Glutamatergic neuron (in vitro differentiated cells): ENCODE data around the gene TXLNA. TPM values are rescaled to one million over a fixed set of nuclear protein-coding genes. Genes with fewer than 3 reads are reported as not detected.
A peak's percentile ranks its signal among the peaks of the same experiment; 100 is the strongest.

Source experiments
- DNase-seq: peaks from one replicate; pipeline ENCODE4 v3.0.0; 2022
- H3K27ac Mint-ChIP-seq: one replicate; pipeline ENCODE4 v1.8.0; 2020; ENCODE audit warnings: mild to moderate bottlenecking, mixed read lengths, inconsistent platforms; ENCODE audit not compliant: unreplicated experiment
- H3K27me3 Mint-ChIP-seq: one replicate; pipeline ENCODE4 v1.8.0; 2020; ENCODE audit warnings: mild to moderate bottlenecking, moderate library complexity, mixed read lengths, inconsistent platforms; ENCODE audit not compliant: unreplicated experiment
- H3K36me3 Mint-ChIP-seq: one replicate; pipeline ENCODE4 v1.8.0; 2020; ENCODE audit warnings: mild to moderate bottlenecking, mixed read lengths, inconsistent platforms; ENCODE audit not compliant: unreplicated experiment
- H3K4me1 Mint-ChIP-seq: one replicate; pipeline ENCODE4 v1.8.0; 2020; ENCODE audit warnings: mild to moderate bottlenecking, low read depth, mixed read lengths, inconsistent platforms; ENCODE audit not compliant: unreplicated experiment
- H3K4me3 Mint-ChIP-seq: one replicate; pipeline ENCODE4 v1.8.0; 2020; ENCODE audit warnings: mild to moderate bottlenecking, mixed read lengths, inconsistent platforms; ENCODE audit not compliant: unreplicated experiment
- H3K9me3 Mint-ChIP-seq: one replicate; pipeline ENCODE4 v1.8.0; 2020; ENCODE audit warnings: mild to moderate bottlenecking, moderate library complexity, mixed read lengths, inconsistent platforms; ENCODE audit not compliant: unreplicated experiment
- CTCF ChIP-seq: fragments of 200-600 bp; sonication (generic); IDR thresholded peaks from one replicate; pipeline ENCODE4 v1.5.0; 2021; ENCODE audit not compliant: partially characterized antibody, unreplicated experiment
- total RNA-seq: library from RNA; stranded (reverse); fragmentation: NEBNext Ultra II Directional; extraction: Animal tissue kit (Norgen Biotek cat#: 25700); gene quantifications from one replicate; pipeline ENCODE4 v1.2.1, GENCODE V29; 2021; ENCODE audit not compliant: unreplicated experiment

TXLNA gene
- total RNA-seq, 1 donor from 2014 or later, result 48.6 TPM

GRCh38 chr1:32228771-32229170 is 49.3 kb downstream of the TXLNA start:
- Mint-ChIP-seq H3K4me3 (no peak overlapping the region), H3K27ac (no peak overlapping the region), H3K9me3 (peaks cover 1% of the 10 kb centered on the region), H3K4me1 (peaks cover 5% of the 10 kb centered on the region), H3K27me3 (no peaks in the 10 kb centered on the region), H3K36me3 (no peaks in the 10 kb centered on the region)
- TF ChIP-seq CTCF, result no peak
- no peak for DNase-seq

GRCh38 chr1:32231843-32232432 is 52.5 kb downstream of the TXLNA start:
- Mint-ChIP-seq H3K4me1 (peaks cover 9% of the 10 kb centered on the region), H3K4me3 (no peak overlapping the region), H3K9me3 (peaks cover 2% of the 10 kb centered on the region), H3K27ac (peak overlapping the region; percentile 17), H3K27me3 (no peaks in the 10 kb centered on the region), H3K36me3 (no peaks in the 10 kb centered on the region)
- no peak for DNase-seq
- no peak for TF ChIP-seq CTCF

GRCh38 chr1:32232558-32233304 is 53.3 kb downstream of the TXLNA start:
- no peak for DNase-seq
- no peaks in the 10 kb centered on the region for H3K36me3 Mint-ChIP-seq
- H3K9me3 Mint-ChIP-seq, result peaks cover 2% of the 10 kb centered on the region
- TF ChIP-seq CTCF, result no peak
- peak overlapping the region; percentile 30 for H3K27ac Mint-ChIP-seq
- H3K4me1 Mint-ChIP-seq, result peaks cover 9% of the 10 kb centered on the region
- no peaks in the 10 kb centered on the region for H3K27me3 Mint-ChIP-seq
- no peak overlapping the region for H3K4me3 Mint-ChIP-seq

GRCh38 chr1:32234792-32235191 is 55.3 kb downstream of the TXLNA start:
- Mint-ChIP-seq H3K4me3 (no peak overlapping the region), H3K9me3 (peaks cover 2% of the 10 kb centered on the region), H3K27ac (no peak overlapping the region), H3K4me1 (peaks cover 15% of the 10 kb centered on the region), H3K27me3 (no peaks in the 10 kb centered on the region), H3K36me3 (no peaks in the 10 kb centered on the region)
- TF ChIP-seq CTCF, result no peak
- DNase-seq, result no peak

- Mint-ChIP-seq H3K4me3 (peak overlapping the region; percentile 90), H3K36me3 (no peaks in the 10 kb centered on the region), H3K27me3 (peaks cover 5% of the 10 kb centered on the region), H3K4me1 (peaks cover 12% of the 10 kb centered on the region), H3K27ac (no peak overlapping the region), H3K9me3 (peaks cover 7% of the 10 kb centered on the region)
- DNase-seq, result no peak
- no peak for TF ChIP-seq CTCF
These were observed 59.9 kb downstream of the TXLNA start for GRCh38 chr1:32239337-32239736.
